ENCODE measurements around the gene PIAS4.

PIAS4 gene

DNA sequence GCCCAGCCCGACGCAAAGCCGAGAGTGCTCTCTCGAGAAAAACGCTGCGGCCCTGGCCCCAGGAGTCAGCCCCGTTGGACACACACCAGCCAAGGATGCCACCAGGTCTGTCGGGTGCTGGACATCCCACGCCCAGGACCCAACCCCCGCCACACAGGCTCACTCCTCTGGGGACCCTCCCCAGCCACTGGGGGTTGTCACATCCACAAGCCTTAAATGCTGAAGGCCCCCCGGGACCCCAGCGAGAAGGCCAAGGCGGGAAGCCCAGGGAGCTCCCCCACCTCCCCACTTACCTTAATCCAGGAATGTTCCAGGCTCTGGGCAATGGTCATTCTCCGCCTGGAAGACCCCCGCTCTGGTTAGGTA is 47.8 kb upstream of the PIAS4 start:
- ATAC-seq, result no peak
- TF ChIP-seq, protein P1, sequence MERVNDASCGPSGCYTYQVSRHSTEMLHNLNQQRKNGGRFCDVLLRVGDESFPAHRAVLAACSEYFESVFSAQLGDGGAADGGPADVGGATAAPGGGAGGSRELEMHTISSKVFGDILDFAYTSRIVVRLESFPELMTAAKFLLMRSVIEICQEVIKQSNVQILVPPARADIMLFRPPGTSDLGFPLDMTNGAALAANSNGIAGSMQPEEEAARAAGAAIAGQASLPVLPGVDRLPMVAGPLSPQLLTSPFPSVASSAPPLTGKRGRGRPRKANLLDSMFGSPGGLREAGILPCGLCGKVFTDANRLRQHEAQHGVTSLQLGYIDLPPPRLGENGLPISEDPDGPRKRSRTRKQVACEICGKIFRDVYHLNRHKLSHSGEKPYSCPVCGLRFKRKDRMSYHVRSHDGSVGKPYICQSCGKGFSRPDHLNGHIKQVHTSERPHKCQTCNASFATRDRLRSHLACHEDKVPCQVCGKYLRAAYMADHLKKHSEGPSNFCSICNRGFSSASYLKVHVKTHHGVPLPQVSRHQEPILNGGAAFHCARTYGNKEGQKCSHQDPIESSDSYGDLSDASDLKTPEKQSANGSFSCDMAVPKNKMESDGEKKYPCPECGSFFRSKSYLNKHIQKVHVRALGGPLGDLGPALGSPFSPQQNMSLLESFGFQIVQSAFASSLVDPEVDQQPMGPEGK (CRISPR knock-in tag; IDR thresholded peaks at IDR 0.05; ENCODE audit: borderline replicate concordance), result no peak
- TF ChIP-seq ESRRG (CRISPR knock-in tag; IDR thresholded peaks at IDR 0.05) (no peak), SNAI2 (CRISPR knock-in tag; IDR thresholded peaks at IDR 0.05) (no peak), ZC3H10 (CRISPR knock-in tag; IDR thresholded peaks at IDR 0.05) (no peak), ZFP3 (CRISPR knock-in tag; IDR thresholded peaks at IDR 0.05) (no peak), TCF4 (CRISPR knock-in tag; IDR thresholded peaks at IDR 0.05; ENCODE audit: borderline replicate concordance) (no peak), ISL1 (CRISPR knock-in tag; IDR thresholded peaks at IDR 0.05) (no peak), OSR1 (CRISPR knock-in tag; IDR thresholded peaks at IDR 0.05) (no peak), CSDC2 (CRISPR knock-in tag; IDR thresholded peaks at IDR 0.05) (no peak), ZNF565 (CRISPR knock-in tag; conservative IDR thresholded peaks at IDR 0.05; ENCODE audit: low read depth) (no peak), ZFP30 (CRISPR knock-in tag; IDR thresholded peaks at IDR 0.05) (no peak), ARNTL (CRISPR knock-in tag; IDR thresholded peaks at IDR 0.05; ENCODE audit: borderline replicate concordance, low read depth) (no peak), TOX (CRISPR knock-in tag; IDR thresholded peaks at IDR 0.05; ENCODE audit: borderline replicate concordance) (no peak), CREB5 (CRISPR knock-in tag; IDR thresholded peaks at IDR 0.05; ENCODE audit: low read depth) (no peak), BACH2 (CRISPR knock-in tag; IDR thresholded peaks at IDR 0.05; ENCODE audit: borderline replicate concordance) (no peak)
- TF ChIP-seq, protein P2, sequence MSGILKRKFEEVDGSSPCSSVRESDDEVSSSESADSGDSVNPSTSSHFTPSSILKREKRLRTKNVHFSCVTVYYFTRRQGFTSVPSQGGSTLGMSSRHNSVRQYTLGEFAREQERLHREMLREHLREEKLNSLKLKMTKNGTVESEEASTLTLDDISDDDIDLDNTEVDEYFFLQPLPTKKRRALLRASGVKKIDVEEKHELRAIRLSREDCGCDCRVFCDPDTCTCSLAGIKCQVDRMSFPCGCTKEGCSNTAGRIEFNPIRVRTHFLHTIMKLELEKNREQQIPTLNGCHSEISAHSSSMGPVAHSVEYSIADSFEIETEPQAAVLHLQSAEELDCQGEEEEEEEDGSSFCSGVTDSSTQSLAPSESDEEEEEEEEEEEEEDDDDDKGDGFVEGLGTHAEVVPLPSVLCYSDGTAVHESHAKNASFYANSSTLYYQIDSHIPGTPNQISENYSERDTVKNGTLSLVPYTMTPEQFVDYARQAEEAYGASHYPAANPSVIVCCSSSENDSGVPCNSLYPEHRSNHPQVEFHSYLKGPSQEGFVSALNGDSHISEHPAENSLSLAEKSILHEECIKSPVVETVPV (CRISPR knock-in tag; IDR thresholded peaks at IDR 0.05), result no peak
- TF ChIP-seq, protein P3, sequence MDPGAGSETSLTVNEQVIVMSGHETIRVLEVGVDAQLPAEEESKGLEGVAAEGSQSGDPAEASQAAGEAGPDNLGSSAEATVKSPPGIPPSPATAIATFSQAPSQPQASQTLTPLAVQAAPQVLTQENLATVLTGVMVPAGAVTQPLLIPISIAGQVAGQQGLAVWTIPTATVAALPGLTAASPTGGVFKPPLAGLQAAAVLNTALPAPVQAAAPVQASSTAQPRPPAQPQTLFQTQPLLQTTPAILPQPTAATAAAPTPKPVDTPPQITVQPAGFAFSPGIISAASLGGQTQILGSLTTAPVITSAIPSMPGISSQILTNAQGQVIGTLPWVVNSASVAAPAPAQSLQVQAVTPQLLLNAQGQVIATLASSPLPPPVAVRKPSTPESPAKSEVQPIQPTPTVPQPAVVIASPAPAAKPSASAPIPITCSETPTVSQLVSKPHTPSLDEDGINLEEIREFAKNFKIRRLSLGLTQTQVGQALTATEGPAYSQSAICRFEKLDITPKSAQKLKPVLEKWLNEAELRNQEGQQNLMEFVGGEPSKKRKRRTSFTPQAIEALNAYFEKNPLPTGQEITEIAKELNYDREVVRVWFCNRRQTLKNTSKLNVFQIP (CRISPR knock-in tag; IDR thresholded peaks at IDR 0.05; ENCODE audit: borderline replicate concordance, low read depth), result no peak

- TF ChIP-seq, protein P3 (CRISPR knock-in tag; IDR thresholded peaks at IDR 0.05; ENCODE audit: borderline replicate concordance, low read depth), result no peak
- TF ChIP-seq OSR1 (CRISPR knock-in tag; IDR thresholded peaks at IDR 0.05) (no peak), BACH2 (CRISPR knock-in tag; IDR thresholded peaks at IDR 0.05; ENCODE audit: borderline replicate concordance) (no peak), ZNF70 (CRISPR knock-in tag; IDR thresholded peaks at IDR 0.05) (no peak), PPARA (CRISPR knock-in tag; IDR thresholded peaks at IDR 0.05; ENCODE audit: borderline replicate concordance) (no peak), ZFP30 (CRISPR knock-in tag; IDR thresholded peaks at IDR 0.05) (no peak), ARNTL (CRISPR knock-in tag; IDR thresholded peaks at IDR 0.05; ENCODE audit: borderline replicate concordance, low read depth) (no peak), GLIS3 (CRISPR knock-in tag; IDR thresholded peaks at IDR 0.05) (no peak), ZNF565 (CRISPR knock-in tag; conservative IDR thresholded peaks at IDR 0.05; ENCODE audit: low read depth) (no peak), TSHZ2 (CRISPR knock-in tag; IDR thresholded peaks at IDR 0.05) (no peak)
- no peak for ATAC-seq
Measured at GRCh38 chr19:3961007-3961406, 46.5 kb upstream of the PIAS4 start.
